ENCODE measurements around the gene ZSWIM3.

- TF ChIP-seq CTCF (IDR thresholded peaks at IDR 0.05; ENCODE audit: borderline replicate concordance, extremely low read depth, low read length, poor library complexity, severe bottlenecking) (no peak), EZH2 (IDR thresholded peaks at IDR 0.05; ENCODE audit: borderline replicate concordance, low read depth, low read length, severe bottlenecking) (no peak)
These were observed 67.2 kb downstream of the ZSWIM3 start for GRCh38 chr20:45924391-45925261.

All from DND-41 (cell line).